Fibroblast of skin of left quadriceps (primary cell): ENCODE results near the gene CRLF1.

Experiments
- DNase-seq, 2 experiments: peaks; one replicate each; pipeline ENCODE4 v3.0.0-alpha.2; 2013; ENCODE audit warnings: low read depth in 2 of 2

CRLF1 gene

GRCh38 chr19:18557411-18558201, 49.0 kb downstream of the CRLF1 start, which contains the start of gene KXD1:
Gene KXD1, plus strand, starts transcription at chr19:18557870. Its CDS starts 4,187 bp downstream, at chr19:18562057.
- DNase-seq, result peak; percentile 97

GRCh38 chr19:18551631-18552030, 55.0 kb downstream of the CRLF1 start:
- DNase-seq, result no peak

- peak; percentile 27 to 28 for DNase-seq
These were observed 62.7 kb downstream of the CRLF1 start for GRCh38 chr19:18543814-18544475.
